Mammary epithelial cell (primary cell): ENCODE data around the gene SNAI1.

Experiments
- CTCF ChIP-seq, 2 donors: IDR thresholded peaks in 1 of 2; conservative IDR thresholded peaks in 1 of 2; 2 replicates each; pipeline ENCODE4 v1.5.1; 2011 to 2012; ENCODE audit warnings: inconsistent platforms in 2 of 2, low read length in 2 of 2, mild to moderate bottlenecking in 2 of 2, control low read depth in 1 of 2, low read depth in 1 of 2; ENCODE audit not compliant: insufficient read depth in 1 of 2; ENCODE audit errors: extremely low read depth in 1 of 2
- EZH2 ChIP-seq: IDR thresholded peaks from 2 replicates; pipeline ENCODE4 v1.6.1; 2012; ENCODE audit warnings: low read length, inconsistent platforms, borderline replicate concordance

GRCh38 chr20:50022676-50023075 is 39.9 kb downstream of the SNAI1 start:
- no peak for TF ChIP-seq CTCF (conservative IDR thresholded peaks at IDR 0.05 in 1 of 2, IDR thresholded peaks at IDR 0.05 in 1 of 2; ENCODE audit: extremely low read depth in 1 of 2, insufficient read depth in 1 of 2, low read depth in 1 of 2, low read length in 2 of 2)
- TF ChIP-seq EZH2 = no peak
